Measurements from ENCODE around the gene STK17B. TPM values are rescaled to one million over a fixed set of nuclear protein-coding genes. Genes with fewer than 3 reads are reported as not detected.
"Not testable (repeated sequence)": the region's sequence is repeated elsewhere in the genome, so short reads cannot be mapped to it uniquely, and the experiment has no call there.

STK17B gene
- total RNA-seq, 1 experiment from 2014 or later: 52.3 TPM

DNA sequence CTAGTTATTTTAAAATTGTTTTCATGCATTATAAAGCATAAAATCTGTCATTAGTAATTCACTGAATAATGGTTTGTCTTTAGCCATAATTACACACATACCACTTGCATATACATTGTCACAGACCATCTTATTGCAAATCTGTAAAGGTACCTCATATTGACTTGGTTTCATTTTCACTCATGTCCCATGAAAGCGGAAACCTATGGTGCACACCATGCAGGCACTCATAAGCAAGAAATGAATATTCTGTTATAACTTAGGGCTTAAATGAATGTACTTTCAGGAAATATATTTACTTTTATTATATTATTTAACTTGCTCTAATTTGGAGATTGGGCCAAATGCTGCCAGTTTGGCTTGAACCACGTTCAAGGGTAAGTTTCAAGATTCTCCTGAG lies 29.2 kb upstream of the STK17B start:
- Histone ChIP-seq H3K9me3 (replicated peaks) (no peaks in the 10 kb centered on the region), H3K27ac (no peak overlapping the region)

DNA sequence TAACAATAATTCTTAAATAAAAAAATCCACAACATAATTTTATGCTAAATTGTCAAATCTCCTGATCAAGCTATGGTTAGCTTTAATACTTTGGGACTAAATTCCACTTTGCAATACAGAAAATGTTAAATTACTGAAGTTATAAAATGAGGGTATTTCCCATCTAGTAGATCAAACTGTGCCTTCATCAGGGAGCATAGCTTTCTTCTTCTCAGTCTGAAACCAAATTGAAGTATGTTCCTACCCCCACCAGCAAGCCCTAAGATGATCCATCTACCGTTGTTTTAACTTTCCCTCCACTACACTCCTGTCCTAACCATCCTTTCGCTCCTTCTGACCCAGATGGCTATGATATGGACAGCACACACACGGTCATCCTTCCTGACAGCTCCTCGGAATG lies 24.4 kb upstream of the STK17B start:
- no peaks in the 10 kb centered on the region for H3K27me3 ChIP-seq (replicated peaks)
- H3K36me3 ChIP-seq: no peaks in the 10 kb centered on the region
- no peaks in the 10 kb centered on the region for H3K4me1 ChIP-seq (replicated peaks)
- no peaks in the 10 kb centered on the region for H3K9me3 ChIP-seq (replicated peaks)
- no peak overlapping the region for H3K27ac ChIP-seq
- DNase-seq (ENCODE audit: low read depth in 1 of 2, low spot score in 2 of 2): no peak
- no peak overlapping the region for H3K4me3 ChIP-seq

More for the DNA sequence above, 29.2 kb upstream of the STK17B start:
- H3K27me3 ChIP-seq (replicated peaks): no peaks in the 10 kb centered on the region
- no peak overlapping the region for H3K4me3 ChIP-seq
- no peak for DNase-seq (ENCODE audit: low read depth in 1 of 2, low spot score in 2 of 2)
- H3K36me3 ChIP-seq: no peaks in the 10 kb centered on the region
- no peaks in the 10 kb centered on the region for H3K4me1 ChIP-seq (replicated peaks)

DNA sequence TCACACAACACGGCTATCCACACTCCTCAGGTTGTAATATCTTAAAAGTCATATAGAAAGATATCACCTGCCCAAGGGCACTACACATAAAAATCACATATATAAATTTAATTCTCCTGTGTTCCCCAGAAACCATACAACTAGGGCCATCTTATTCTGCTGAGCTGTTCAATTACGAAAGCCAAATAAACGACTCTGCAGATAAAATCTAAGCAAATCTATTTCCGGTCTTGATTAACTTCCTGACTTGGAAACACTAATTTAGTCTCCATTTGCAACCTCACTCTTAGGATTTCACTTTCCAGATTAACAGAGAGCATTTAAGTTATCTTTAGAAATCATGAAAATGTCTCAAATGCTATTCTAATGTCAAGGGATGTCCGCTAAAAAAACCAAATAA lies 23.9 kb upstream of the STK17B start:
- no peak for DNase-seq (ENCODE audit: low read depth in 1 of 2, low spot score in 2 of 2)
- no peaks in the 10 kb centered on the region for H3K27me3 ChIP-seq (replicated peaks)
- H3K27ac ChIP-seq: no peak overlapping the region
- H3K4me1 ChIP-seq (replicated peaks): no peaks in the 10 kb centered on the region
- H3K4me3 ChIP-seq: no peak overlapping the region
- H3K9me3 ChIP-seq (replicated peaks): no peaks in the 10 kb centered on the region
- H3K36me3 ChIP-seq: no peaks in the 10 kb centered on the region

DNA sequence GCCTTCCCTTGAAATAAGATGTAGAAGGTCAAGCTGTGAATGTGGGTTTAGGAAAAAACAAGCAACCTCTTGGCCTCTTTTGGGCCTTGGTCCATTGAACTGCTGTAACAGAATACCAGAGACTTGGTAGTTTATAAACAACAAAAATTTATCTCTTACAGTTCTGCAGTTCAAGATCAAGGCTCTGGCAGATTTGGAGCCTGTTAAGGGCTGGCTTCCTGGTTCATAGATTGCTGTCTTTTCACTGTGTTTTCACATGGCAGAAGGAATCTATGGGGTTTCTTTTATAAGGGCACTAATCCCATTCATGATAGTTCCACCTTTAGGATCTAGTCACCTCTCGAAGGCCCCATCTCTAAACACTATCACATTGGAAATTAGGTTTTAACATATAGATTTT lies 20.2 kb upstream of the STK17B start:
- H3K4me1 ChIP-seq (replicated peaks): peaks cover under 1% of the 10 kb centered on the region; the same call in 1 of the 2 replicates

DNA sequence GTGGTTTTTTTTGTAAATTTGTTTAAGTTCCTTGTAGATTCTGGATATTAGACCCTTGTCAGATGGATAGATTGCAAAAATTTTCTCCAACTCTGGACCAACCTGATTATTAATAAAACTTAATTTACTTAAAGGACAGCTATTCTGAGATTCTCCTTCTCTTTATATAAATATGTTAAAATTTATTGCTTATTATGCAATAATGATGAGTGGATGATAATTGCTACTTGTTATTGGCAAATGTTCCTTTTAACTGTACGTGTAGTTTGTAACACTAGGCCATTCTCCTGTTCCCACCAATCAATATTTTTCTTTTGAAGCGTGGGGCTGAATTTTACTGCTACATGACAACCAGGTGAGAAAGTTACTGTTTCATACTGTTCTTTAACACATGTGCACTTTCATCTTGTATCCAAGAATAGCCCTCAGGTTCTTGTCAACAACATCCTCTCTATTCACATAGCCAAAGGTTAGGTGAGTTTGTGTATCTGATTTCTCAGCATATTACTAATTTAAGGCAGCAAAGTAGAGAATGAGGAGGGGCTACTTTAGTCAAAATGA lies 16.6 kb upstream of the STK17B start:
- H3K27me3 ChIP-seq (replicated peaks): no peaks in the 10 kb centered on the region
- H3K27ac ChIP-seq: no peak overlapping the region
- peaks cover 3% of the 10 kb centered on the region; the same call in 1 of the 2 replicates for H3K4me1 ChIP-seq (replicated peaks)
- no peaks in the 10 kb centered on the region for H3K36me3 ChIP-seq
- no peaks in the 10 kb centered on the region for H3K9me3 ChIP-seq (replicated peaks)
- DNase-seq (ENCODE audit: low read depth in 1 of 2, low spot score in 2 of 2): no peak
- H3K4me3 ChIP-seq: no peak overlapping the region

More for the DNA sequence above, 20.2 kb upstream of the STK17B start:
- no peak for DNase-seq (ENCODE audit: low read depth in 1 of 2, low spot score in 2 of 2)
- H3K27ac ChIP-seq: no peak overlapping the region
- H3K36me3 ChIP-seq: no peaks in the 10 kb centered on the region
- H3K9me3 ChIP-seq (replicated peaks): no peaks in the 10 kb centered on the region
- H3K4me3 ChIP-seq: no peak overlapping the region
- H3K27me3 ChIP-seq (replicated peaks): no peaks in the 10 kb centered on the region

DNA sequence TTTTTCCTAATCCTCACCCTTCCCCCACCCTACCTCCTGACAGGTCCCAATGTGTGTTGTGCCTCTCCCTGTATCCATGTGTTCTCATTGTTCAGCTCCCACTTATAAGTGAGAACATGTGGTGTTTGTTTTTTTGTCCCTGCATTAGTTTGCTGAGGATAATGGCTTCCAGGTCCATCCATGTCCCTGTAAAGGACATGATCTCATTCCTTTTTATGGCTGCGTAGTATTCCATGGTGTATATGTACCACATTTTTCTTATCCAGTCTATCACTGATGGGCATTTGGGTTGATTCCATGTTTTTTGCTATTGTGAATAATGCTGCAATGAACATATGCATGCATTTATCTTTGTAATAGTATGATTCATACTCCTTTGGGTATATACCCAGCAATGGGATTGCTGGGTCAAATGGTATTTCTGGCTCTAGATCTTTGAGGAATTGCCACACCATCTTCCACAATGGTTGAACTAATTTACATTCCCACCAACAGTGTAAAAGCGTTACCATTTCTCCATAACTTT lies 15.9 kb upstream of the STK17B start:
- not testable (repeated sequence) for DNase-seq (ENCODE audit: low read depth in 1 of 2, low spot score in 2 of 2); H3K4me3 ChIP-seq; H3K4me1 ChIP-seq (replicated peaks); H3K9me3 ChIP-seq (replicated peaks); H3K27me3 ChIP-seq (replicated peaks); H3K36me3 ChIP-seq; H3K27ac ChIP-seq

DNA sequence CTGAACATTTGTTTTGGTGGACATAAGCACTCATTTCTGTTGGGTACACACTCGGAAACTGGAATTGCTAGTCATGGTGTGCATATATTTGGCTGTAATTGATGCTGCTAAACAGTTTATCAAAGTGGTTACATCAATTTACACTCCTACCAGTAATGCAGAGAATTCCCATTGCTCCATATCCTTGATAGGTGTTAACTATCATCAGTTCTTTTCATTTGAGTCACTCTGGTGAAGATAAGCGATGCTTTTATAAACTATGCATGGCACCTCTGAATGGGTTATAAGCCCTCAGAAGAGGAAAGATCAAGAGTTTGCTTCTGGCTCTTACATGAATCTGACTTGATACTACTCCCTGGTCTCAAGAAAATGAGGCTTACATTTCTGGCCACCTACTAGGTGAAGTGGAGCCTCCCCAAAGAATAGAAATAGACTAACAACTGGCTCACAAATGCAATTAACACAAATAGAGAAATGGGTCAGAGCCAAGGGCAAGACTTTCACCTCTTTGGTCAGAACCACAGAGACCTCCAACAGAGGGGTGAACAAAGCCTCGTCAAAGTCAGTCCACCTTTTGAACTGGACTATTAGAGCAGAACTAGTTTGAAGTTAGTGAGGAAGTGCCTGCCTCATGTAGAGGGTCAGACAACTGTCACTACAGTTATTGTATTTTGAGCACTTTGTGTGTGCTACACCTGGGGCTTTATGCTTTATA lies 15.0 kb upstream of the STK17B start:
- Histone ChIP-seq H3K27me3 (replicated peaks) (no peaks in the 10 kb centered on the region), H3K27ac (no peak overlapping the region), H3K9me3 (replicated peaks) (no peaks in the 10 kb centered on the region), H3K36me3 (no peaks in the 10 kb centered on the region), H3K4me1 (replicated peaks) (peaks cover 3% of the 10 kb centered on the region; the same call in 1 of the 2 replicates), H3K4me3 (no peak overlapping the region)
- DNase-seq (ENCODE audit: low read depth in 1 of 2, low spot score in 2 of 2): no peak

DNA sequence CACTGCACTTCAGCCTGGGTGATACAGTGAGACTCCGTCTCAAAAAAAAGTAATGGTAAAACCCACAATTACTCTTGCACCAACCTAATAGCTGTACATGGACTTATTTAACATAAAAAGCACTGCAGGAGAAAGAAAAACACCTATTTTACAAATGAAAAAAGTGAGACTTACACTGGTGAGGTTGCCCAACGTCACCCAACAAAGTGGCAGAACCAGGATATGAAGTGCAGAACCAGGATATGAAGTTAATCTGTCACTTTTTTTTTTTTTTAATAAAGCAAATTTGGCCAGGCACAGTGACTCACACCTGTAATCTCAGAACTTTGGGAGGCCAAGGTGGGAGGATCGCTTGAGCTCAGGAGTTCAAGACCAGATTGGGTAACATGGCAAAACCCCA lies 13.5 kb upstream of the STK17B start:
- Histone ChIP-seq H3K9me3 (replicated peaks) (no peaks in the 10 kb centered on the region), H3K27me3 (replicated peaks) (no peaks in the 10 kb centered on the region), H3K27ac (no peak overlapping the region), H3K4me3 (no peak overlapping the region), H3K4me1 (replicated peaks) (peaks cover 3% of the 10 kb centered on the region; the same call in 1 of the 2 replicates), H3K36me3 (no peaks in the 10 kb centered on the region)
- no peak for DNase-seq (ENCODE audit: low read depth in 1 of 2, low spot score in 2 of 2)

DNA sequence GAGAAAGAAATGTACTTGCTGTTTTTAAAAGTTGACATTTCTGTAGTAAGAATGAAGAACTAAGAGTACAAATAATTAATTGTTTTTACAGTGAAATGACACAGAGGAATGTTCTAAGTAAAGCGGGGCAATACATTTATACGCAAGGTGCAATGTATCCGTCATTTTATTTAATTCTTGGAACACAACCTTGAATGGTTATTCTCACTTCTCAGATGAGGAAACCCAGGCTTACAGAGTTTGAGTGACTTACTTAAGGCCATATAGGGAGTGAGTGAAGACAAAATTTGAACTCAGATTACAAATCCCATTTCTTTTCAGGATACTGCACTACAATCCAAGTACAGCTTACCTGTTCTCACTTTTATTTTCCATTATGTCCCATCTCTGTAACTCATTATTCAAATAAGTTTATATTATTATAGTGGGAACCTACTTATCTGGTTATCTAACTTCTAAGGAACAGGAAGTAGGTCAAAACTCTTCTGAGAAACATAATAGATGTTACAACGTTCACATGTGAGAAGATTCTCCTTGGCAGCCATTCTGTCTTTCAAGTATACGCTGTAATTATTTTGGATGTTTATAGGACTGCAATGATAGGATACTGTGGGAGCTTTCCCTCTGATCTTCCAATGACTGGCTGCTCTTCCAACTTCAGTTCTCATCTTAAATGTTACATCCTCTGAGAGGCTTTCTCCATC lies 12.3 kb upstream of the STK17B start:
- H3K4me3 ChIP-seq: no peak overlapping the region
- H3K9me3 ChIP-seq (replicated peaks): no peaks in the 10 kb centered on the region
- no peak for DNase-seq (ENCODE audit: low read depth in 1 of 2, low spot score in 2 of 2)
- H3K36me3 ChIP-seq: no peaks in the 10 kb centered on the region
- no peaks in the 10 kb centered on the region for H3K27me3 ChIP-seq (replicated peaks)
- H3K4me1 ChIP-seq (replicated peaks): peaks cover 3% of the 10 kb centered on the region; the same call in 1 of the 2 replicates
- no peak overlapping the region for H3K27ac ChIP-seq

DNA sequence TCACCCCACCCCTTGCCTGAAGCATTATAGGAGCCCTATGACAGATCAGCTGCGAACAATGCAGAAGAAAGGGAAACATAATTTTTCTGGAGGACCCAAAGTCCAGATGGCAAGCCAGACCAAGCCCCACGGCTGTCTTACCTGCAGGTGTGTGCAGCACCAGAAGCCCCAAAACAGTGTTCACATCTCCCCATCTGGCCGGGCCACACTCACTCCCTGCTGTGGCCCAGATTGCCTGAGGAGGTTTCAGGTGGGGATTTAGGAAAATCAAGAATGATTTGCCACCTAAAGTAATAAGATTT lies 11.7 kb upstream of the STK17B start:
- no peak for DNase-seq (ENCODE audit: low read depth in 1 of 2, low spot score in 2 of 2)
- H3K9me3 ChIP-seq (replicated peaks): no peaks in the 10 kb centered on the region
- H3K36me3 ChIP-seq: no peaks in the 10 kb centered on the region
- no peak overlapping the region for H3K4me3 ChIP-seq
- peaks cover 3% of the 10 kb centered on the region; the same call in 1 of the 2 replicates for H3K4me1 ChIP-seq (replicated peaks)
- H3K27ac ChIP-seq: no peak overlapping the region
- no peaks in the 10 kb centered on the region for H3K27me3 ChIP-seq (replicated peaks)

DNA sequence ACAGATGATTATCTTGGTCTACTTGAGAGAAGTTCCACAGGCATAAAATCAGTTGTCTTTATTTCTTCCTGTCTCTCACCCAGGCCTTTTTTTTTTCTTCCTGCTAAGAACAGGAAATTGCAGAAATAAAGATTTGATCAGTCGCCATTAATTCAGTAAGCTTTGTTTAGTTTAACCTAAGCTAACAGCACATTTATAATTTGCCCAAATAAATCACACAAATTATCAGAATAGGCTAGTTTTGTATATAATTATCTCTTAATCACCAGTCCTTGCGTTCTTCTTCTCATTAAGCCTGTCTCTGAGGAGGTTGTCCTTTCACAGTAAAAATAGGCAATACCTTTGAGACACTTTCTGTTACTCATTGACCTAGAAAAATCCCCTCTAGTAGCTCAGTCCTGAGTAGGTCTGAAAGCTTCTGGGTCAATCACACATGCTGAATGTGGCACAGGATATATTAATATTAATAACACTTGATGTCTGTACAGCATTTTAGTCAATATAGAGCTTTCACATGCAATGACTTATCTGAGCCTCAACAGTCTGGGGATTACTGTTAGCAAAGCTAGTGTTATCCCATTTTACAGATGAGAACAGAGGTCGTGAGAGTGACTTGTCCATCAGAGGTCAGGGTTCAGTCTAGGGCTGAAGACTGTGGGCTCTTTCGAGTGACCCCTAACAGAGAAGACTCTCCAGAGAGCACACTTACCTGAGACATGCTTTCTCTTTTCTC lies 11.2 kb upstream of the STK17B start:
- Histone ChIP-seq H3K9me3 (replicated peaks) (no peaks in the 10 kb centered on the region), H3K27ac (no peak overlapping the region), H3K36me3 (no peaks in the 10 kb centered on the region), H3K4me1 (replicated peaks) (peaks cover 3% of the 10 kb centered on the region; the same call in 1 of the 2 replicates), H3K4me3 (no peak overlapping the region), H3K27me3 (replicated peaks) (no peaks in the 10 kb centered on the region)
- no peak for DNase-seq (ENCODE audit: low read depth in 1 of 2, low spot score in 2 of 2)

DNA sequence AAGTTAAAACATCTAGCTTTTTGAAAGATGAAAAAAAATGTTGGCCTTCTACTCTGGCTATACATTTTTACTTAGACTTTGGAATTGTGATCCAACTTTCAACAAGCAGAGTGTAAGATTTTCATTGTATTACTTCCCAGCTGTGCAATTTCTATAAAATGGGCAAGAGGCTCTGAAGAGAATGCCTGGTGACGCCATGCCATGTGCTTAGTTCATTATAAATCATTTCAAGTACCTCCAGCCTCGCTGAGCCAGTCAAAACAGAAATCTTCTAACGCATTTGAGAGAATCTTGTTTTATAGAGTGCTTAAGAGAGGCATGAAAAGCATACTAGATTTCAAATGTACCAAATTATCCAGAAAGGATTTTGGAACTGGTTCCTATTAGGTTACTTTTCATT lies 10.1 kb upstream of the STK17B start:
- H3K4me3 ChIP-seq: no peak overlapping the region
- H3K4me1 ChIP-seq (replicated peaks): peaks cover 2% of the 10 kb centered on the region; the same call in 1 of the 2 replicates
- H3K27me3 ChIP-seq (replicated peaks): no peaks in the 10 kb centered on the region
- H3K9me3 ChIP-seq (replicated peaks): no peaks in the 10 kb centered on the region
- H3K36me3 ChIP-seq: no peaks in the 10 kb centered on the region
- no peak for DNase-seq (ENCODE audit: low read depth in 1 of 2, low spot score in 2 of 2)
- no peak overlapping the region for H3K27ac ChIP-seq

DNA sequence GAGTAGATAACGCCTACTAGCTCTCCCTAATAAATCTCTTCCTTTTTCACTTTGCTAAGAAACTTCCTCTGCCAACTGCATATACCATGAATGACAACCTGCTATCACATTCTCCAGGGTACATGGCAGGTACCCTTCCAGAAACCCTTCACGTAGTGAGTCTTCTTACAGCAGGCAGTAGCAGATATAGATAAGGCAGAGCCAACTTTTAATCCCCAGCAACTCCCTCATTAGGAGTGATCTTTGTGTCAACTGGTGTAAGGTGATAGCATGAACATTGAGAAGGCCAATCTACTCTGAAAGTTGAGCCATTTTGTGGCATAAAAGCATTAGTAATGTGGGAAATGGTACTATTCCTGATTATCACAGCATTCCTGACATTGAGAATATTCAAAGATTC lies 5.7 kb upstream of the STK17B start:
- H3K4me3 ChIP-seq: no peak overlapping the region
- H3K36me3 ChIP-seq: no peaks in the 10 kb centered on the region
- no peaks in the 10 kb centered on the region for H3K9me3 ChIP-seq (replicated peaks)
- H3K27ac ChIP-seq: no peak overlapping the region
- no peaks in the 10 kb centered on the region for H3K27me3 ChIP-seq (replicated peaks)
- no peak for DNase-seq (ENCODE audit: low read depth in 1 of 2, low spot score in 2 of 2)
- no peaks in the 10 kb centered on the region; the same call in 1 of the 2 replicates for H3K4me1 ChIP-seq (replicated peaks)
